HEK293 (cell line): Measurements from ENCODE around the gene RHEB.

ENCODE experiments used
- CTCF ChIA-PET: fragments of 350-600 bp; formaldehyde crosslinking; extraction: SDS; loops from one replicate; lab custom pipeline; 2021; ENCODE audit warnings: antibody characterized with exemption; lab: Yijun Ruan, JAX
- POLR2A ChIA-PET: fragments of 300-600 bp; formaldehyde crosslinking; extraction: SDS; loops from one replicate; lab custom pipeline; 2020; ENCODE audit warnings: antibody characterized with exemption, inconsistent platforms; lab: Yijun Ruan, JAX
- H3K27ac ChIP-seq: fragments of 200-500 bp; sonication (Bioruptor generic); 2 replicates; pipeline ENCODE4 v1.5.1; 2014; ENCODE audit warnings: low read depth, low read length, control low read depth, inconsistent platforms; ENCODE audit errors: extremely low read depth
- H3K36me3 ChIP-seq, 2 experiments: fragments of 200-500 bp in 1 of 2; sonication (Bioruptor generic) in 1 of 2; 1 replicate in 1 of 2; 2 replicates in 1 of 2; pipeline ENCODE4 v1.5.1; 2014 to 2017; ENCODE audit warnings: inconsistent platforms in 2 of 2, low read length in 2 of 2; ENCODE audit not compliant: control insufficient read depth in 2 of 2, insufficient read depth in 1 of 2
- H3K4me1 ChIP-seq: fragments of 200-500 bp; sonication (Bioruptor generic); 2 replicates; pipeline ENCODE4 v1.5.1; 2014; ENCODE audit warnings: mild to moderate bottlenecking, low read length, inconsistent platforms; ENCODE audit not compliant: control insufficient read depth, insufficient read depth
- H3K4me3 ChIP-seq: 2 replicates; pipeline ENCODE4 v1.5.1; 2011; ENCODE audit warnings: low read depth, mild to moderate bottlenecking, control low read depth, low read length, moderate library complexity
- H3K9me3 ChIP-seq: fragments of 200-500 bp; sonication (Bioruptor generic); 2 replicates; pipeline ENCODE4 v1.5.1; 2014; ENCODE audit warnings: low read depth, low read length, inconsistent platforms; ENCODE audit not compliant: control insufficient read depth, insufficient read depth
- EGR2 ChIP-seq: fragments of 450-650 bp; formaldehyde crosslinking; IDR thresholded peaks from 2 replicates; pipeline ENCODE4 v1.5.1; 2016; ENCODE audit warnings: low read depth, missing biosample characterization, missing genetic modification characterization
- KLF9 ChIP-seq: fragments of 450-650 bp; formaldehyde crosslinking; IDR thresholded peaks from 2 replicates; pipeline ENCODE4 v1.5.1; 2016; ENCODE audit warnings: missing biosample characterization, missing genetic modification characterization, low read depth
- PRDM2 ChIP-seq: fragments of 450-650 bp; formaldehyde crosslinking; IDR thresholded peaks from 2 replicates; pipeline ENCODE4 v1.5.1; 2016; ENCODE audit warnings: missing biosample characterization, missing genetic modification characterization, borderline replicate concordance
- SP7 ChIP-seq: fragments of 450-650 bp; formaldehyde crosslinking; IDR thresholded peaks from 2 replicates; pipeline ENCODE4 v1.5.1; 2016; ENCODE audit warnings: missing biosample characterization, missing genetic modification characterization
- TCF7L2 ChIP-seq: IDR thresholded peaks from 2 replicates; pipeline ENCODE4 v1.6.1; 2011; ENCODE audit warnings: low read depth, mild to moderate bottlenecking, inconsistent platforms, low read length, moderate library complexity, borderline replicate concordance
- YY1 ChIP-seq: fragments of 450-650 bp; formaldehyde crosslinking; IDR thresholded peaks from 2 replicates; pipeline ENCODE4 v1.5.1; 2018; ENCODE audit warnings: missing biosample characterization, missing genetic modification characterization
- ZBTB20 ChIP-seq: fragments of 450-650 bp; formaldehyde crosslinking; IDR thresholded peaks from 2 replicates; pipeline ENCODE4 v1.5.1; 2016; ENCODE audit warnings: missing biosample characterization, missing genetic modification characterization
- ZFHX2 ChIP-seq: fragments of 450-650 bp; formaldehyde crosslinking; conservative IDR thresholded peaks from 2 replicates; pipeline ENCODE4 v1.5.1; 2016; ENCODE audit warnings: missing biosample characterization, missing genetic modification characterization
- ZNF23 ChIP-seq: fragments of 450-650 bp; formaldehyde crosslinking; IDR thresholded peaks from 2 replicates; pipeline ENCODE4 v1.5.1; 2016; ENCODE audit warnings: missing biosample characterization, missing genetic modification characterization, borderline replicate concordance
- ZNF341 ChIP-seq: fragments of 450-650 bp; formaldehyde crosslinking; IDR thresholded peaks from 2 replicates; pipeline ENCODE4; 2016; ENCODE audit warnings: low read depth, missing biosample characterization, missing genetic modification characterization
- ZNF350 ChIP-seq: fragments of 450-650 bp; formaldehyde crosslinking; IDR thresholded peaks from 2 replicates; pipeline ENCODE4 v1.5.0; 2017; ENCODE audit warnings: missing biosample characterization, mild to moderate bottlenecking, missing genetic modification characterization
- ZNF660 ChIP-seq: fragments of 450-650 bp; IDR thresholded peaks from 2 replicates; pipeline ENCODE4 v1.5.1; 2018; ENCODE audit warnings: missing biosample characterization, mild to moderate bottlenecking, missing genetic modification characterization
- ZXDB ChIP-seq: fragments of 450-650 bp; formaldehyde crosslinking; IDR thresholded peaks from 2 replicates; pipeline ENCODE4 v1.5.1; 2016; ENCODE audit warnings: missing biosample characterization, missing genetic modification characterization

The RHEB gene

GRCh38 chr7:151436446-151437158 lies 83.1 kb downstream of the RHEB start:
- TF ChIP-seq YY1 (no peak), ZBTB20 (tag by site-specific recombination) (peak; percentile 49)
- TF ChIP-seq, all 188 proteins: peak for 1
- POLR2A ChIA-PET, result no interaction called here
- CTCF ChIA-PET, result interaction anchor here (0.5 to 0.6 kb wide), 5 partner anchors 28 to 1423 kb away, joined by 3 to 4 read pairs (median 3); no protein-coding TSS in a partner anchor
- no peaks in the 10 kb centered on the region for H3K9me3 ChIP-seq
- no peaks in the 10 kb centered on the region for H3K36me3 ChIP-seq
- H3K4me3 ChIP-seq, result no peak overlapping the region
- no peak overlapping the region for H3K27ac ChIP-seq
- no peaks in the 10 kb centered on the region for H3K4me1 ChIP-seq

GRCh38 chr7:151435971-151436370 lies 83.7 kb downstream of the RHEB start:
- TF ChIP-seq ZNF341 (tag by site-specific recombination) (no peak), ZNF23 (tag by site-specific recombination) (no peak), ZFHX2 (peak; percentile 42)
- no peaks in the 10 kb centered on the region for H3K9me3 ChIP-seq
- POLR2A ChIA-PET, result no interaction called here
- H3K36me3 ChIP-seq, result no peaks in the 10 kb centered on the region
- CTCF ChIA-PET, result no interaction called here
- H3K4me1 ChIP-seq, result no peaks in the 10 kb centered on the region
- no peak overlapping the region for H3K27ac ChIP-seq
- H3K4me3 ChIP-seq, result no peak overlapping the region

- ChIA-PET CTCF (no interaction called here), POLR2A (no interaction called here)
- H3K27ac ChIP-seq, result no peak overlapping the region
- TF ChIP-seq SP7 (tag by site-specific recombination) (no peak), PRDM2 (no peak), TCF7L2 (no peak), EGR2 (tag by site-specific recombination) (no peak), ZNF350 (no peak), KLF9 (tag by site-specific recombination) (no peak), ZNF660 (tag by site-specific recombination) (no peak), ZXDB (tag by site-specific recombination) (no peak)
- TF ChIP-seq, all 188 proteins: peak for 0
- Histone ChIP-seq H3K9me3 (no peaks in the 10 kb centered on the region), H3K36me3 (no peaks in the 10 kb centered on the region), H3K4me3 (no peak overlapping the region), H3K4me1 (no peaks in the 10 kb centered on the region)
Observed at GRCh38 chr7:151435103-151435916, 84.4 kb downstream of the RHEB start.
